ENCODE measurements around the gene KNTC1.

Gene KNTC1

GRCh38 chr12:122669397-122670070 is 142.5 kb downstream of the KNTC1 start:
- no peaks in the 10 kb centered on the region for H3K4me1 ChIP-seq (ENCODE audit: control insufficient read depth, insufficient read depth, low read length)
- H3K9me3 ChIP-seq (ENCODE audit: control insufficient read depth, low read length): no peaks in the 10 kb centered on the region

DNA sequence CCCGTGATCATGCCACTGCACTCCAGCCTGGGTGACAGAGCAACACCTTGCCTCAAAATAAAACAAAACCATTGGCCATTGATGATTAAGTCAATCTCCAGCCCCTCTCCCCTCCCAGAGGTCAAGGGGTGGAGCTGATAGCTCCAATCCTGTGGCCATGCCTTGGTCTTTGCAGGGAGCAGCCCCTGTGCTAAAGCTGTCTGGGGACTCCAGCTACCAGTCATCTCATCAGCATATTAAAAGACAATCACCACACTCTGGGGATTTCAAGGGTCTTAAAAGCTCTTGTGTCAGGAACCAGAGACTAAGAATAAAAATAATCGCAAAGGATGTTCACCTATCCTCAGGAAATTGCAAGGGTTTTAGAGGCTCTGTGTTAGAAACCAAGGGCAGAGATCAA is 145.5 kb downstream of the KNTC1 start:
- Histone ChIP-seq H3K4me3 (ENCODE audit: low read length) (no peak overlapping the region), H3K4me1 (ENCODE audit: control insufficient read depth, insufficient read depth, low read length) (no peaks in the 10 kb centered on the region), H3K36me3 (ENCODE audit: control insufficient read depth, insufficient read depth, low read length) (no peaks in the 10 kb centered on the region), H3K27me3 (ENCODE audit: control insufficient read depth, insufficient read depth, low read length) (no peaks in the 10 kb centered on the region), H3K9ac (ENCODE audit: low read length) (no peak overlapping the region), H3K9me3 (ENCODE audit: control insufficient read depth, low read length) (no peaks in the 10 kb centered on the region)

More at GRCh38 chr12:122669397-122670070, 142.5 kb downstream of the KNTC1 start:
- Histone ChIP-seq H3K4me3 (ENCODE audit: low read length) (no peak overlapping the region), H3K36me3 (ENCODE audit: control insufficient read depth, insufficient read depth, low read length) (no peaks in the 10 kb centered on the region), H3K27me3 (ENCODE audit: control insufficient read depth, insufficient read depth, low read length) (no peaks in the 10 kb centered on the region), H3K9ac (ENCODE audit: low read length) (no peak overlapping the region)
